Right lobe of liver (tissue), 6 donors: ENCODE results near the gene GRHL3. TPM values are rescaled to one million over a fixed set of nuclear protein-coding genes. Genes with fewer than 3 reads are reported as not detected.

Experiments
- ATAC-seq, 4 donors: fragments of 200-7000 bp; cut with Tn5 transposase; one replicate each; pipeline ENCODE4 v1.9.1; 2020; ENCODE audit warnings: mild to moderate bottlenecking in 4 of 4, moderate library complexity in 4 of 4
- DNase-seq, 3 donors: peaks; one replicate each; pipeline ENCODE4 v3.0.0-alpha.2; 2020
- H3K27ac ChIP-seq, 3 donors: fragments of 200-600 bp; one replicate each; pipeline ENCODE4 v1.8.0; 2022
- H3K27me3 ChIP-seq, 2 donors: fragments of 200-600 bp; one replicate each; pipeline ENCODE4 v1.8.0; 2022
- H3K36me3 ChIP-seq, 4 donors: fragments of 200-600 bp; sonication (generic) in 1 of 4; one replicate each; pipeline versions ENCODE4 v1.5.1 to v1.8.0; 2017 to 2022; ENCODE audit warnings: control low read depth in 1 of 4
- H3K4me1 ChIP-seq, 4 donors: fragments of 200-600 bp; sonication (generic) in 1 of 4; one replicate each; pipeline versions ENCODE4 v1.5.1 to v1.8.0; 2017 to 2022; ENCODE audit warnings: control low read depth in 1 of 4
- H3K4me3 ChIP-seq, 3 donors: fragments of 200-600 bp; one replicate each; pipeline ENCODE4 v1.8.0; 2022
- H3K9me3 ChIP-seq, 4 donors: fragments of 200-600 bp; sonication (generic) in 1 of 4; one replicate each; pipeline versions ENCODE4 v1.5.1 to v1.8.0; 2017 to 2022; ENCODE audit warnings: control low read depth in 1 of 4
- CTCF ChIP-seq, 4 donors: fragments of 200-600 bp in 3 of 4; fragments of 450-650 bp in 1 of 4; IDR thresholded peaks; one replicate each; pipeline versions ENCODE4 v1.5.1 to v1.8.0; 2016 to 2022; ENCODE audit warnings: antibody characterized with exemption in 4 of 4, mild to moderate bottlenecking in 2 of 4
- POLR2A ChIP-seq: fragments of 450-650 bp; IDR thresholded peaks from one replicate; pipeline ENCODE4 v1.6.1; 2017; ENCODE audit warnings: antibody characterized with exemption, mild to moderate bottlenecking
- WGBS: methylation state at CpG from one replicate; pipeline ENCODE4 v1.1.6; 2018; ENCODE audit warnings: low coverage, low lambda C conversion rate; ENCODE audit not compliant: insufficient coverage; ENCODE audit errors: missing lambda C conversion rate; 5-methylcytosine and 5-hydroxymethylcytosine counted together
- intact Hi-C, 2 donors: fragments of 100-400 bp; cut with DNase I; formaldehyde crosslinking; loops; one replicate each; pipeline versions ENCODE4 v1.11.2 to v1.14.1; 2022
- total RNA-seq, 6 experiments: library from RNA; depleted of rRNA in 2 of 6; stranded (reverse); fragments of >200 nt in 2 of 6; fragmentation: NEBNext Ultra II Directional in 3 of 6; extraction: Animal tissue kit (Norgen Biotek cat#: 25700) in 3 of 6; gene quantifications; one replicate each; pipeline versions ENCODE4 v1.1.0 to v1.2.4, GENCODE V29; 2016 to 2023
- donor health status: DM: no; HTN: yes; CAD: no.
- donor health status: DM: no; HTN: no; CAD: no.
- donor health status: DM: no; HTN: no; CAD: no.
- donor health status: DM: no; HTN: yes; CAD: no.
- donor health status: DM: no; HTN: yes; CAD: no.

Gene GRHL3
- total RNA-seq, 6 experiments from 2014 or later: 0.20 to 1.00 (median 0.26) TPM; not detected in 1

- ATAC-seq (no peak), DNase-seq (no peak)
- H3K4me1 ChIP-seq: peaks cover 0 to 19% (median 0%) of the 10 kb centered on the region in 4 donors
- no peak overlapping the region for H3K4me3 ChIP-seq
- 63% methylated on average over 4 of the region's 4 CpGs for WGBS
- TF ChIP-seq CTCF (IDR thresholded peaks at IDR 0.05) (no peak), POLR2A (no peak)
- intact Hi-C loops: no loop called here
- no peaks in the 10 kb centered on the region for H3K36me3 ChIP-seq
- no peaks in the 10 kb centered on the region for H3K9me3 ChIP-seq
- no peaks in the 10 kb centered on the region for H3K27me3 ChIP-seq
- H3K27ac ChIP-seq: no peak overlapping the region
These were observed 27.1 kb upstream of the GRHL3 start for GRCh38 chr1:24292103-24292502.

DNA sequence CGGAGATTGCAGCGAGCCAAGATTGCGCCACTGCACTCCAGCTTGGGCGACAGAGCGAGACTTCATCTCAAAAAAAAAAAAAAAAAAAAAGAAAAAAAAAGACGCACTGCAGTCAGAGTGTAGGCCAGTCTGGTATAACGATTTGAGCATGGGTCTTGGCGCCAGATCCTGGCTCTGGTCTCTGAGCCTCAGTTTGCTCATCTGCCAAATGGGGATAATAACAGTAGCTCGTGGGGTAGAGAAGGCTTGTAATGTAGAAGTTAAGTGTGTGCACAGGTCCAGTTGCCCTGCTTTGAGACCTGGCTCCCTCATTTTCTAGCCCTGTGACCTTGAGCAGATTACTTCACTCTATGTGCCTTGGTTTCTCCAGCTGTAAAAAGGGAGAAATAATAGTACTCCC lies 26.3 kb upstream of the GRHL3 start:
- WGBS: 67% methylated on average over 6 of the region's 9 CpGs
- Histone ChIP-seq H3K4me1 (peaks cover 0 to 19% (median 0%) of the 10 kb centered on the region in 4 donors), H3K9me3 (no peaks in the 10 kb centered on the region), H3K36me3 (no peaks in the 10 kb centered on the region), H3K27ac (no peak overlapping the region), H3K4me3 (no peak overlapping the region), H3K27me3 (no peaks in the 10 kb centered on the region)
- DNase-seq (no peak), ATAC-seq (no peak)
- TF ChIP-seq CTCF (IDR thresholded peaks at IDR 0.05) (no peak), POLR2A (no peak)
- intact Hi-C loops: no loop called here

- Histone ChIP-seq H3K9me3 (no peaks in the 10 kb centered on the region), H3K27me3 (no peaks in the 10 kb centered on the region), H3K36me3 (no peaks in the 10 kb centered on the region), H3K4me3 (no peak overlapping the region), H3K4me1 (peaks cover 0 to 19% (median 0%) of the 10 kb centered on the region in 4 donors), H3K27ac (peak overlapping the region in 1 of 3 donors; percentile 57)
- WGBS: 78% methylated on average over 7 of the region's 16 CpGs
- TF ChIP-seq CTCF (IDR thresholded peaks at IDR 0.05) (no peak), POLR2A (no peak)
- ATAC-seq: no peak
- intact Hi-C loops: no loop called here
- no peak for DNase-seq
These were observed 25.5 kb upstream of the GRHL3 start for GRCh38 chr1:24293392-24294227.

- WGBS: 52% methylated on average over 8 of the region's 9 CpGs
- Histone ChIP-seq H3K27me3 (no peaks in the 10 kb centered on the region), H3K4me1 (peaks cover 0 to 19% (median 0%) of the 10 kb centered on the region in 4 donors), H3K4me3 (no peak overlapping the region), H3K36me3 (no peaks in the 10 kb centered on the region), H3K27ac (peak overlapping the region in 1 of 3 donors; percentile 57), H3K9me3 (no peaks in the 10 kb centered on the region)
- TF ChIP-seq CTCF (IDR thresholded peaks at IDR 0.05): no peak
- TF ChIP-seq POLR2A: no peak
- DNase-seq (no peak), ATAC-seq (peak in 3 of 4 donors; percentile 39 to 66 (median 58))
- intact Hi-C loops: no loop called here
These were observed 24.9 kb upstream of the GRHL3 start for GRCh38 chr1:24294228-24294672.
